ENCODE data around the gene CRYL1. TPM values are rescaled to one million over a fixed set of nuclear protein-coding genes. Genes with fewer than 3 reads are reported as not detected.

CRYL1 gene
- polyA plus RNA-seq, 1 of the 3 experiments (the other 2 are of a cell fraction) = 34.8 TPM

- POLR2A ChIA-PET = no interaction called here
- no peak overlapping the region for H2AFZ ChIP-seq (ENCODE audit: low read depth)
Measured at GRCh38 chr13:20363172-20363571, 162.5 kb downstream of the CRYL1 start.

GRCh38 chr13:20362484-20363041 is 163.1 kb downstream of the CRYL1 start:
- ChIA-PET POLR2A (no interaction called here), CTCF (interaction anchor here (0.9 kb wide), 1 partner anchor 14 kb away, joined by 3 read pairs; no protein-coding TSS in a partner anchor)
- Histone ChIP-seq H3K27ac (ENCODE audit: low read depth in 2 of 2, low read length in 1 of 2) (no peak overlapping the region), H3K4me3 (ENCODE audit: low read depth in 2 of 2, low read length in 1 of 2) (no peak overlapping the region), H3K79me2 (ENCODE audit: insufficient read depth) (no peaks in the 10 kb centered on the region), H3K36me3 (replicated peaks in 1 of 2; ENCODE audit: control insufficient read depth in 1 of 2, insufficient read depth in 2 of 2, low read length in 1 of 2) (no peaks in the 10 kb centered on the region), H3K27me3 (ENCODE audit: insufficient read depth) (peaks cover 4% of the 10 kb centered on the region; the same call in 1 of the 2 replicates), H3K9me2 (no peaks in the 10 kb centered on the region), H3K4me2 (no peak overlapping the region), H3K9me3 (no peaks in the 10 kb centered on the region), H3F3A (replicated peaks; ENCODE audit: insufficient read depth) (no peaks in the 10 kb centered on the region), H3K4me1 (ENCODE audit: control insufficient read depth in 1 of 2, insufficient read depth in 2 of 2, low read depth in 1 of 2, low read length in 1 of 2) (no peaks in the 10 kb centered on the region), H2AFZ (ENCODE audit: low read depth) (no peak overlapping the region), H4K20me1 (ENCODE audit: insufficient read depth) (no peaks in the 10 kb centered on the region), H3K9ac (no peak overlapping the region)
- DNase-seq = no peak
- WGBS (ENCODE audit: low lambda C conversion rate) = 69% methylated on average over 16 of the region's 17 CpGs
- no peak for TF ChIP-seq IRF3 (IDR thresholded peaks at IDR 0.05; ENCODE audit: low read depth, low read length)
- TF ChIP-seq RXRA (IDR thresholded peaks at IDR 0.05; ENCODE audit: borderline replicate concordance, low read depth) = no peak
- TF ChIP-seq ELF1 (IDR thresholded peaks at IDR 0.05) = no peak
- TF ChIP-seq TCF12 (IDR thresholded peaks at IDR 0.05) = no peak
- TF ChIP-seq MAX (IDR thresholded peaks at IDR 0.05; ENCODE audit: low read depth) = no peak
- TF ChIP-seq NFIC (IDR thresholded peaks at IDR 0.05; ENCODE audit: borderline replicate concordance) = no peak
- no peak for TF ChIP-seq ZBTB33 (IDR thresholded peaks at IDR 0.05; ENCODE audit: borderline replicate concordance, low read depth)
- no peak for TF ChIP-seq MEF2A (IDR thresholded peaks at IDR 0.05; ENCODE audit: borderline replicate concordance, low read depth)
- no peak for TF ChIP-seq MXI1 (IDR thresholded peaks at IDR 0.05; ENCODE audit: low read depth, low read length)
- TF ChIP-seq JUND (IDR thresholded peaks at IDR 0.05) = no peak
- no peak for TF ChIP-seq SMC3 (IDR thresholded peaks at IDR 0.05; ENCODE audit: low read depth, low read length)
- TF ChIP-seq REST (IDR thresholded peaks at IDR 0.05; ENCODE audit: low read depth, low read length) = no peak
- no peak for TF ChIP-seq RAD21 (IDR thresholded peaks at IDR 0.05; ENCODE audit: low read length)
- TF ChIP-seq GABPA (IDR thresholded peaks at IDR 0.05; ENCODE audit: low read depth) = no peak
- TF ChIP-seq GATA2 (CRISPR knock-in tag; IDR thresholded peaks at IDR 0.05) = no peak
- no peak for TF ChIP-seq USF2 (IDR thresholded peaks at IDR 0.05; ENCODE audit: borderline replicate concordance, low read depth, low read length)
- TF ChIP-seq RCOR1 (IDR thresholded peaks at IDR 0.05; ENCODE audit: low read length) = no peak
- no peak for TF ChIP-seq EP300 (IDR thresholded peaks at IDR 0.05; ENCODE audit: borderline replicate concordance in 1 of 2, low read depth in 1 of 2, low read length in 1 of 2)
- no peak for TF ChIP-seq PBX3 (IDR thresholded peaks at IDR 0.05)

More at GRCh38 chr13:20363172-20363571, 162.5 kb downstream of the CRYL1 start:
- no peaks in the 10 kb centered on the region for H3F3A ChIP-seq (replicated peaks; ENCODE audit: insufficient read depth)
- H3K4me1 ChIP-seq (ENCODE audit: control insufficient read depth in 1 of 2, insufficient read depth in 2 of 2, low read depth in 1 of 2, low read length in 1 of 2) = no peaks in the 10 kb centered on the region
- 0% methylated on average over 1 of the region's 8 CpGs for WGBS (ENCODE audit: low lambda C conversion rate)
- TF ChIP-seq SIN3A (IDR thresholded peaks at IDR 0.05; ENCODE audit: borderline replicate concordance, low read depth, low read length) = no peak
- no peak for TF ChIP-seq JUND (IDR thresholded peaks at IDR 0.05)
- TF ChIP-seq ELF1 (IDR thresholded peaks at IDR 0.05) = no peak
- no peaks in the 10 kb centered on the region for H3K36me3 ChIP-seq (replicated peaks in 1 of 2; ENCODE audit: control insufficient read depth in 1 of 2, insufficient read depth in 2 of 2, low read length in 1 of 2)
- no peak overlapping the region for H3K4me2 ChIP-seq
- H3K9me3 ChIP-seq = no peaks in the 10 kb centered on the region
- H3K9me2 ChIP-seq = no peaks in the 10 kb centered on the region
- no peaks in the 10 kb centered on the region for H3K79me2 ChIP-seq (ENCODE audit: insufficient read depth)
- no peak overlapping the region for H3K9ac ChIP-seq
- H3K27ac ChIP-seq (ENCODE audit: low read depth in 2 of 2, low read length in 1 of 2) = 0 out of 4 replicates have a peak overlapping the region, but pooled peaks of 1 of the 2 experiments have one; percentile 17
- no peak overlapping the region for H3K4me3 ChIP-seq (ENCODE audit: low read depth in 2 of 2, low read length in 1 of 2)
- CTCF ChIA-PET = no interaction called here
- DNase-seq = no peak
- peaks cover 8% of the 10 kb centered on the region; the same call in 1 of the 2 replicates for H3K27me3 ChIP-seq (ENCODE audit: insufficient read depth)
- H4K20me1 ChIP-seq (ENCODE audit: insufficient read depth) = no peaks in the 10 kb centered on the region

Measured in SK-N-SH (cell line).